Aorta (tissue), 5 donors: ENCODE data around the gene SIRT5. TPM values are rescaled to one million over a fixed set of nuclear protein-coding genes. Genes with fewer than 3 reads are reported as not detected.

Experiments
- ATAC-seq: fragments of 200-7000 bp; cut with Tn5 transposase; one replicate; pipeline ENCODE4 v1.9.1; 2022; ENCODE audit warnings: moderate library complexity; ENCODE audit not compliant: low FRiP score
- DNase-seq, 2 donors: peaks; one replicate each; pipeline ENCODE4 v3.0.0-alpha.2; 2020
- H3K27ac ChIP-seq, 2 donors: one replicate each; pipeline ENCODE4 v1.5.1; 2013; ENCODE audit warnings: low read length in 2 of 2, mild to moderate bottlenecking in 2 of 2, moderate library complexity in 2 of 2, control low read depth in 1 of 2, inconsistent platforms in 1 of 2, low read depth in 1 of 2
- H3K27me3 ChIP-seq, 2 donors: one replicate each; pipeline ENCODE4 v1.6.1; 2013; ENCODE audit warnings: control low read depth in 1 of 2, low read length in 1 of 2, mild to moderate bottlenecking in 1 of 2, moderate library complexity in 1 of 2; ENCODE audit not compliant: insufficient read depth in 2 of 2, control insufficient read depth in 1 of 2
- H3K36me3 ChIP-seq, 2 donors: one replicate each; pipeline ENCODE4 v1.6.1; 2013; ENCODE audit warnings: control low read depth in 1 of 2, low read length in 1 of 2, mild to moderate bottlenecking in 1 of 2; ENCODE audit not compliant: insufficient read depth in 2 of 2, control insufficient read depth in 1 of 2
- H3K4me1 ChIP-seq, 2 donors: one replicate each; pipeline ENCODE4 v1.6.1; 2013; ENCODE audit warnings: low read length in 2 of 2, control low read depth in 1 of 2, mild to moderate bottlenecking in 1 of 2, moderate library complexity in 1 of 2; ENCODE audit not compliant: insufficient read depth in 2 of 2, control insufficient read depth in 1 of 2
- H3K4me3 ChIP-seq, 2 donors: one replicate each; pipeline ENCODE4 v1.5.1; 2013; ENCODE audit warnings: low read length in 2 of 2, control low read depth in 1 of 2, mild to moderate bottlenecking in 1 of 2
- H3K9me3 ChIP-seq: one replicate; pipeline ENCODE4 v1.6.1; 2013; ENCODE audit warnings: mild to moderate bottlenecking, low read length; ENCODE audit not compliant: control insufficient read depth
- WGBS, 2 donors: extraction: QIAGEN DNeasy Blood & Tissue Kit; methylation state at CpG; one replicate each; pipeline ENCODE4 v1.1.7; 2013; 5-methylcytosine and 5-hydroxymethylcytosine counted together
- intact Hi-C, 2 donors: fragments of 100-400 bp; cut with DNase I; formaldehyde crosslinking; loops; one replicate each; pipeline versions ENCODE4 v1.14.2 to v1.15.0; 2022
- polyA plus RNA-seq, 2 donors: library from polyadenylated mRNA; stranded (reverse); fragments of 200-250 nt; gene quantifications; one replicate each; pipeline ENCODE4 v1.2.3, GENCODE V29; 2013
- total RNA-seq, 2 donors: library from RNA; stranded (reverse); fragmentation: NEBNext Ultra II Directional; extraction: Animal tissue kit (Norgen Biotek cat#: 25700); gene quantifications; one replicate each; pipeline ENCODE4 v1.2.1, GENCODE V29; 2021
- donor health status: healthy with polysubstance abuse.
- donor health status: Bipolar disorder and iron deficiency.
- donor health status: DM: no; HTN: no; CAD: no.
- donor health status: DM: no; HTN: no; CAD: no.
- donor health status: DM: yes; HTN: yes; CAD: no.

The SIRT5 gene
- total and polyA plus RNA-seq, 4 donors = 5.0 to 9.8 (median 7.3) TPM

GRCh38 chr6:13573669-13574110 is 711 bp upstream of the SIRT5 start:
- no peak for ATAC-seq
- H3K27ac ChIP-seq = peak overlapping the region; percentile 2
- H3K27me3 ChIP-seq = no peaks in the 10 kb centered on the region
- H3K9me3 ChIP-seq = no peaks in the 10 kb centered on the region
- DNase-seq = peak; percentile 67 to 86
- intact Hi-C loops = no loop called here
- 1% methylated on average over 14 of the region's 14 CpGs for WGBS, 2 donors
- H3K36me3 ChIP-seq = no peaks in the 10 kb centered on the region
- no peaks in the 10 kb centered on the region for H3K4me1 ChIP-seq
- H3K4me3 ChIP-seq = peak overlapping the region; percentile 55 to 59

- 0% methylated on average over 36 to 46 of the region's 46 CpGs for WGBS, 2 donors
- intact Hi-C loops = no loop called here
Observed at GRCh38 chr6:13574149-13574570, 241 bp upstream of the SIRT5 start.

GRCh38 chr6:13575377-13575775 is 975 bp downstream of the SIRT5 start:
- intact Hi-C loops = no loop called here
- peaks cover 0 to 2% of the 10 kb centered on the region in 2 donors for H3K36me3 ChIP-seq
- no peak for DNase-seq
- no peaks in the 10 kb centered on the region for H3K27me3 ChIP-seq
- H3K4me1 ChIP-seq = no peaks in the 10 kb centered on the region
- peak overlapping the region in 1 of 2 donors; percentile 59 for H3K4me3 ChIP-seq
- no peak for ATAC-seq
- no peak overlapping the region for H3K27ac ChIP-seq
- H3K9me3 ChIP-seq = no peaks in the 10 kb centered on the region
- WGBS, 2 donors = 23 to 25% methylated on average over 3 of the region's 3 CpGs

More at GRCh38 chr6:13574149-13574570, 241 bp upstream of the SIRT5 start:
- Histone ChIP-seq H3K36me3 (no peaks in the 10 kb centered on the region), H3K4me1 (no peaks in the 10 kb centered on the region), H3K27me3 (no peaks in the 10 kb centered on the region), H3K4me3 (peak overlapping the region; percentile 55 to 59), H3K27ac (peak overlapping the region; percentile 2 to 72), H3K9me3 (no peaks in the 10 kb centered on the region)
- peak; percentile 95 to 96 for DNase-seq
- peak; percentile 98 for ATAC-seq

GRCh38 chr6:13576017-13576416 is 1.6 kb downstream of the SIRT5 start:
- no peaks in the 10 kb centered on the region for H3K9me3 ChIP-seq
- DNase-seq (no peak), ATAC-seq (no peak)
- no peaks in the 10 kb centered on the region for H3K4me1 ChIP-seq
- H3K27ac ChIP-seq = no peak overlapping the region
- H3K27me3 ChIP-seq = no peaks in the 10 kb centered on the region
- WGBS, 2 donors = 93 to 96% methylated on average over 3 of the region's 3 CpGs
- no peak overlapping the region for H3K4me3 ChIP-seq
- peaks cover 0 to 2% of the 10 kb centered on the region in 2 donors for H3K36me3 ChIP-seq
- intact Hi-C loops = no loop called here

- H3K27ac ChIP-seq = no peak overlapping the region
- DNase-seq (no peak), ATAC-seq (no peak)
- H3K4me3 ChIP-seq = no peak overlapping the region
- peaks cover 2% of the 10 kb centered on the region for H3K9me3 ChIP-seq
- peaks cover 0 to 2% of the 10 kb centered on the region in 2 donors for H3K36me3 ChIP-seq
- H3K27me3 ChIP-seq = no peaks in the 10 kb centered on the region
- WGBS, 2 donors = 90 to 92% methylated on average over 3 of the region's 3 CpGs
- H3K4me1 ChIP-seq = no peaks in the 10 kb centered on the region
- intact Hi-C loops = no loop called here
Observed at GRCh38 chr6:13577926-13578325, 3.5 kb downstream of the SIRT5 start.

GRCh38 chr6:13579911-13580310 is 5.5 kb downstream of the SIRT5 start:
- Histone ChIP-seq H3K27me3 (no peaks in the 10 kb centered on the region), H3K36me3 (peaks cover 0 to 2% of the 10 kb centered on the region in 2 donors), H3K4me3 (no peak overlapping the region), H3K27ac (no peak overlapping the region), H3K9me3 (peaks cover 2% of the 10 kb centered on the region), H3K4me1 (no peaks in the 10 kb centered on the region)
- intact Hi-C loops = no loop called here
- 42 to 54% methylated on average over 1 of the region's 1 CpG for WGBS, 2 donors
- no peak for ATAC-seq
- no peak for DNase-seq

- WGBS, 2 donors = 90% methylated on average over 9 of the region's 9 CpGs
- ATAC-seq (no peak), DNase-seq (no peak)
- intact Hi-C loops = no loop called here
- Histone ChIP-seq H3K27ac (no peak overlapping the region), H3K36me3 (peaks cover 0 to 4% of the 10 kb centered on the region in 2 donors), H3K9me3 (peaks cover 2% of the 10 kb centered on the region), H3K27me3 (no peaks in the 10 kb centered on the region), H3K4me3 (no peak overlapping the region), H3K4me1 (no peaks in the 10 kb centered on the region)
Observed at GRCh38 chr6:13581700-13582229, 7.4 kb downstream of the SIRT5 start.

- no peak for DNase-seq
- Histone ChIP-seq H3K27me3 (no peaks in the 10 kb centered on the region), H3K36me3 (peaks cover 0 to 5% of the 10 kb centered on the region in 2 donors), H3K27ac (no peak overlapping the region), H3K4me1 (no peaks in the 10 kb centered on the region), H3K4me3 (no peak overlapping the region), H3K9me3 (no peaks in the 10 kb centered on the region)
- 93% methylated on average over 7 of the region's 7 CpGs for whole genome bisulfite sequencing, 2 donors
- intact Hi-C loops = no loop called here
- ATAC-seq = no peak
Observed at GRCh38 chr6:13586603-13587542, 12.5 kb downstream of the SIRT5 start.
